Measurements from ENCODE around the gene MCHR1.

MCHR1 gene

DNA sequence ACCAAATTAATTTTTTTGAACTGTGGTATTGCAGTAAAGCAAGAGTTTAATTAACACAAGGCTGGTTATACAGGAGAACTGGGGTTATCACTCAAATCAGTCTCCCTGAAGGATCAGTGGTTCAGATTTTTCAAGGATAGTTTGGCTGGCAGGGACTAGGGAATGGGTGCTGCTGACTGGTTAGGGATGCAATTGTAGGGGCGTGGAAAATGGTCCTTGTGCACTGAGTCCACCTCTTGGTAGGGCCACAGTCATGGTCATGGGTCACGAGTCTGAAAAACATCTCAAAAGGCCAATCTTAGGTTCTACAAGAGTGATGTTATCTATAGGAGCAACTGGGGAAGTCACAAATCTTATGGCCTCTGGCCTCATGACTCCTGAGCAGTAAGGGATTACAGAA, 27.9 kb downstream of the MCHR1 start:
- TF ChIP-seq ZBTB7A (IDR thresholded peaks at IDR 0.05; ENCODE audit: low read depth): no peak
- no peak for TF ChIP-seq TCF12 (IDR thresholded peaks at IDR 0.05; ENCODE audit: low read depth)
- TF ChIP-seq, protein P1, sequence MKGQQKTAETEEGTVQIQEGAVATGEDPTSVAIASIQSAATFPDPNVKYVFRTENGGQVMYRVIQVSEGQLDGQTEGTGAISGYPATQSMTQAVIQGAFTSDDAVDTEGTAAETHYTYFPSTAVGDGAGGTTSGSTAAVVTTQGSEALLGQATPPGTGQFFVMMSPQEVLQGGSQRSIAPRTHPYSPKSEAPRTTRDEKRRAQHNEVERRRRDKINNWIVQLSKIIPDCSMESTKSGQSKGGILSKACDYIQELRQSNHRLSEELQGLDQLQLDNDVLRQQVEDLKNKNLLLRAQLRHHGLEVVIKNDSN (IDR thresholded peaks at IDR 0.05): no peak
- TF ChIP-seq CEBPB (IDR thresholded peaks at IDR 0.05): no peak
- TF ChIP-seq TEAD4 (IDR thresholded peaks at IDR 0.05): no peak
- no peak for TF ChIP-seq EP300 (IDR thresholded peaks at IDR 0.05; ENCODE audit: borderline replicate concordance)
- TF ChIP-seq, protein P2, sequence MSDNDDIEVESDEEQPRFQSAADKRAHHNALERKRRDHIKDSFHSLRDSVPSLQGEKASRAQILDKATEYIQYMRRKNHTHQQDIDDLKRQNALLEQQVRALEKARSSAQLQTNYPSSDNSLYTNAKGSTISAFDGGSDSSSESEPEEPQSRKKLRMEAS (IDR thresholded peaks at IDR 0.05): no peak
- no peak for TF ChIP-seq TAF1 (IDR thresholded peaks at IDR 0.05; ENCODE audit: low read depth)
- TF ChIP-seq RAD21 (IDR thresholded peaks at IDR 0.05; ENCODE audit: low read depth): no peak
- TF ChIP-seq CREB1 (IDR thresholded peaks at IDR 0.05; ENCODE audit: low read depth): no peak
- no peak for TF ChIP-seq YY1 (IDR thresholded peaks at IDR 0.05; ENCODE audit: low read depth)
- no peak for TF ChIP-seq EGR1 (IDR thresholded peaks at IDR 0.05)
- TF ChIP-seq, protein P3, sequence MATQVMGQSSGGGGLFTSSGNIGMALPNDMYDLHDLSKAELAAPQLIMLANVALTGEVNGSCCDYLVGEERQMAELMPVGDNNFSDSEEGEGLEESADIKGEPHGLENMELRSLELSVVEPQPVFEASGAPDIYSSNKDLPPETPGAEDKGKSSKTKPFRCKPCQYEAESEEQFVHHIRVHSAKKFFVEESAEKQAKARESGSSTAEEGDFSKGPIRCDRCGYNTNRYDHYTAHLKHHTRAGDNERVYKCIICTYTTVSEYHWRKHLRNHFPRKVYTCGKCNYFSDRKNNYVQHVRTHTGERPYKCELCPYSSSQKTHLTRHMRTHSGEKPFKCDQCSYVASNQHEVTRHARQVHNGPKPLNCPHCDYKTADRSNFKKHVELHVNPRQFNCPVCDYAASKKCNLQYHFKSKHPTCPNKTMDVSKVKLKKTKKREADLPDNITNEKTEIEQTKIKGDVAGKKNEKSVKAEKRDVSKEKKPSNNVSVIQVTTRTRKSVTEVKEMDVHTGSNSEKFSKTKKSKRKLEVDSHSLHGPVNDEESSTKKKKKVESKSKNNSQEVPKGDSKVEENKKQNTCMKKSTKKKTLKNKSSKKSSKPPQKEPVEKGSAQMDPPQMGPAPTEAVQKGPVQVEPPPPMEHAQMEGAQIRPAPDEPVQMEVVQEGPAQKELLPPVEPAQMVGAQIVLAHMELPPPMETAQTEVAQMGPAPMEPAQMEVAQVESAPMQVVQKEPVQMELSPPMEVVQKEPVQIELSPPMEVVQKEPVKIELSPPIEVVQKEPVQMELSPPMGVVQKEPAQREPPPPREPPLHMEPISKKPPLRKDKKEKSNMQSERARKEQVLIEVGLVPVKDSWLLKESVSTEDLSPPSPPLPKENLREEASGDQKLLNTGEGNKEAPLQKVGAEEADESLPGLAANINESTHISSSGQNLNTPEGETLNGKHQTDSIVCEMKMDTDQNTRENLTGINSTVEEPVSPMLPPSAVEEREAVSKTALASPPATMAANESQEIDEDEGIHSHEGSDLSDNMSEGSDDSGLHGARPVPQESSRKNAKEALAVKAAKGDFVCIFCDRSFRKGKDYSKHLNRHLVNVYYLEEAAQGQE (IDR thresholded peaks at IDR 0.05; ENCODE audit: low read depth): no peak
- TF ChIP-seq NFIC (IDR thresholded peaks at IDR 0.05): no peak
- no peak for TF ChIP-seq FOXM1 (IDR thresholded peaks at IDR 0.05; ENCODE audit: borderline replicate concordance, low read depth)

DNA sequence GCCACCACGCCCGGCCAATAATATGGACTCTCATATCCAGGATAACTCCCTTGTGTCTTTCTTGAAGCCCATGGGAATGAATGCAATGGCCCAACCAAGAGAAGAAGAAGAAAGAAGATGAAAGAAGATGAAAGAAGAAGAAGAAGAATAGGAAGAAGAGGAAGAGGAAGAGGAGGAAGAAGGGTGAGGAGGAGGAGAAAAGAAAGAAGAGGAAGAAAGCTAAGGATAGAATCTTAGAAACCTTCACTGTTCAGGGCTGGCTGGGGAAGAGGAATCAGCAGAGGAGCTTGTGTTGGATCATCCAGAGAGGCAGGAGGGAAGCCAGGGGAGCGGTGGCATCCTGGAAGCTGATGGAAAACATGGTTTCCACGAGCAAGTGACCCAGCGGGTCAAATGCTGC, 28.9 kb downstream of the MCHR1 start:
- no peak for TF ChIP-seq TCF12 (IDR thresholded peaks at IDR 0.05; ENCODE audit: low read depth)
- no peak for TF ChIP-seq CREB1 (IDR thresholded peaks at IDR 0.05; ENCODE audit: low read depth)
- TF ChIP-seq NFIC (IDR thresholded peaks at IDR 0.05): no peak
- TF ChIP-seq CEBPB (IDR thresholded peaks at IDR 0.05): no peak
- TF ChIP-seq, protein P2 (IDR thresholded peaks at IDR 0.05): no peak
- no peak for TF ChIP-seq TEAD4 (IDR thresholded peaks at IDR 0.05)
- TF ChIP-seq ZBTB7A (IDR thresholded peaks at IDR 0.05; ENCODE audit: low read depth): no peak
- TF ChIP-seq, protein P3 (IDR thresholded peaks at IDR 0.05; ENCODE audit: low read depth): no peak
- TF ChIP-seq EGR1 (IDR thresholded peaks at IDR 0.05): no peak
- no peak for TF ChIP-seq YY1 (IDR thresholded peaks at IDR 0.05; ENCODE audit: low read depth)
- TF ChIP-seq RAD21 (IDR thresholded peaks at IDR 0.05; ENCODE audit: low read depth): no peak
- no peak for TF ChIP-seq EP300 (IDR thresholded peaks at IDR 0.05; ENCODE audit: borderline replicate concordance)
- TF ChIP-seq TAF1 (IDR thresholded peaks at IDR 0.05; ENCODE audit: low read depth): no peak
- no peak for TF ChIP-seq FOXM1 (IDR thresholded peaks at IDR 0.05; ENCODE audit: borderline replicate concordance, low read depth)
- TF ChIP-seq, protein P1 (IDR thresholded peaks at IDR 0.05): no peak

DNA sequence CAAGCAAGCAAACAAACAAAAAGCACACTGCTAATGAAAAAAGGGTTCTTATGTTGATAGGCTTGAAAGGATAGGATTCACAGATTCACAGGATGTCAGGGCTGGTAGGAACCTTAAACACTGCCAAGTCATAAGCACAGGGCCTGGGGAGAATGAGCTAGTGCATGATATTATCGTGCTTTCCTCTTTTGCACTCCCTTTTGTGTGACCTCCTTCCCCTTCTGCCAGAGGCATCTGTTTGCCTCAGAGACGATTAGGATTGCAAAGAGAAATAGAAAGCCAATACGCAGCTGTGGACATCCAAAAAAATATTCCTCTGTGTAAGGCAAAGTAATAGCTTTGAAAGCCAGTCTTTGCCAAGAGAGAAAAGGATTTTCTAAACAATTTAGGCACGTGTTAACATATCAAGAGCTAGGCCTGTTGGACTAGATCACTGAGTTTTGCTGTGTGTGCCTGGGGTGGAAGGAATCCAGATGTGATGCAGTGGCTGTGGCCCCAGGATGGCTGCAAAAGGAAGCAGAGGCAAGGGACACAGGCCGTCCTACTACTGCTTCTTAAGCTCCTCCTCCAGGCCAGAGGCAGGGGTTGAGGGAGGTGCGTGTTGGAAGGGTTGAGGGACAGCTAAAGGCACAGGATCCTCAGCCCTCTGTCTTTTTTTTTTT, 30.6 kb downstream of the MCHR1 start:
- TF ChIP-seq, protein P1 (IDR thresholded peaks at IDR 0.05): no peak
- TF ChIP-seq, protein P2 (IDR thresholded peaks at IDR 0.05): no peak
- TF ChIP-seq TEAD4 (IDR thresholded peaks at IDR 0.05) (no peak), YY1 (IDR thresholded peaks at IDR 0.05; ENCODE audit: low read depth) (no peak), NFIC (IDR thresholded peaks at IDR 0.05) (no peak), TCF12 (IDR thresholded peaks at IDR 0.05; ENCODE audit: low read depth) (no peak), EP300 (IDR thresholded peaks at IDR 0.05; ENCODE audit: borderline replicate concordance) (no peak), FOXM1 (IDR thresholded peaks at IDR 0.05; ENCODE audit: borderline replicate concordance, low read depth) (no peak), EGR1 (IDR thresholded peaks at IDR 0.05) (no peak)
- TF ChIP-seq, protein P3 (IDR thresholded peaks at IDR 0.05; ENCODE audit: low read depth): no peak

Measured in Ishikawa (cell line).